HG03095 (cell line): ENCODE data around the gene ZNF24.

Source experiments
- ATAC-seq: cut with Tn5 transposase; IDR thresholded peaks from one replicate; pipeline ENCODE4 v1.9.1; 2021; ENCODE audit warnings: moderate library complexity; ENCODE audit not compliant: unreplicated experiment

Gene ZNF24

DNA sequence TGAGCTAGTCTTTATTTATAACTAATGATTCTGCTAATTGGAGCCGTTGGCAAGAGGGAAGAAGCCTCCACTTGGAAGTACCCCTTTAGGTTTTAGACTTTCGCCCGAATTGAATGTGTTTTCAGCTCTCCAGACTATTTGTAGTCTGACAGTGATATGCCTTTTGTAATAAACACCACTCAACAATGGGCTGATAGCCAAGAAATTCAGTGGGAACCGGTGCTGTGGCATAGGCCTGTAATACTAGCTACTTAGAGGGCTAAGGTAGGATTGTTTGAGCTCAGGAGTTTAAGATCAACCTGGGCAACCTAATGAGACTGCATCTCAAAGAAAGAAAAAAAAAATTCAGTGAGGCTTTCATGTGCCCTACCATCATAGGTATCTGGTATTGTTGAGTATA, 40.6 kb downstream of the ZNF24 start:
- ATAC-seq: no peak

DNA sequence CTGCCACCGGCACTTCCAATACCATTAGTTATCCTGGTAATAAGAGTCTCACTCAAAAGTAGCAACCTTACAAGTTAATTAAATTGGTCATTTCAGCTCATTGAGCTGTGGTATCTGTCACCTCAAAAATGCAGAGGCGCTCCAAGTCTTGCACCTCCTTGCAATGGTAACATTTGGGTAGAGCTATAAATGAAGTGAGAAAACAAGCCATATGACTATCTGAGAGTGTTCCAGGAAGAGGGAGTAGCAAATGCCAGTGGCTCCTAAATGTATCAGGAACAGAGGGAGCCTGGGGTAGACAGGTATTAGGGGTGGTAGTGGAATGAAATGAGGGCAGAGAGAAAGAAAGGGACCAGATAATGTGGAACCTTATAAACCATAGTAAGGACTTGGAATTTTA, 48.2 kb downstream of the ZNF24 start:
- ATAC-seq: no peak

DNA sequence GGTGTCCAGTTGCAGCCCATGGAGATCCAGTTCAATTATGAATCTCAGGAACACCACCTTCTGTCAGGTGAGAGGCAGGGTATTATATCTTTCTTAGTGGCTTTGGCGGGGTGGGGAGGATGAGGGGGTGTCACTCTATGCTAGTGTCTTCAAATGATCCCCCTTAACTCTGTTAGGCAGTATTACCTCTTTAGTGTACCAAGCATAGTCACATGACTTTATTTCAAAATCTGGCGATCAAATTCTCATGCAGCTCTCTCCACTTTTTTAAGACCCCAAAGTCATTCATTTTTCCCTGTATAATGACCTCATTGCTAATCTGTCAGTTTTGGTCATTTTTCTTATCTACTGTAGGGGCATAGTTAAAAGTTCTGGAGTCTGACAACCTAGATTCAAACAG, 53.1 kb downstream of the ZNF24 start:
- ATAC-seq: no peak

DNA sequence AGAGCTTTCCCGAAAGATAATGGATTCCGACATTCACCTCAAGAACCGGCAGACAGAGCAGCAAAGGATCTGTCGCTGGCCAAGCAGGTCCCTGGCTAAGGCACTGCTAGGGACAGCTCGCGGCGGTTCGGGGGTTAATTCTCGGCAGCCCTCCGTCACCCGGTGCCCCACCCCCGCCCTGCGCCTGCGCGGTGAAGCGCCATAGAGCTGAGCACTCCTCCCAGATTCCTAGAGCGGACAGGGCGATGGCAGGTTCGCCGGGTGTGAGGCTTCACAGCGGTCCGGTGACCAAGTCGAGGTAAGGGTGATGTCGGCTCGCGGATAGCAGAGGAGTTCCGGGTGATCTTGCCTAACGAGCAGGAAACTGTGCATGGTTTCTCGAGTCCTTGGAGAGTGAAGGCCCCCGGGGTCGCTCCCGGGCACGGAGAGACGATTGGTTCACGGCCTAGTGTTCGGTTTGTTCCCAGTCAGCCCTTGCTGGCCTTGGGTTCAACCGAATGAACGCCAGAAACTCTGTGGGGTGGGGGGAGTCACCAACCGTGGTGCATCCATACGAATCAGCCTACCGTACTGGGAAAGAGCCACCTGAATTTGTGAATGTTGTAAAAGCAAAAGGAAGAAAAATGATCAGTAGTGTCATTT, 54.0 kb downstream of the ZNF24 start, which contains the start of gene ZSCAN30:
TSS of gene ZSCAN30 (minus strand) at position 136 of the 642 bp plus-strand sequence. CDS start 25,877 bp downstream, outside the sequence.
- peak; percentile 86 for ATAC-seq

GRCh38 chr18:35289727-35290093, 54.5 kb downstream of the ZNF24 start:
- peak; percentile 34 for ATAC-seq

- ATAC-seq: no peak
Measured at GRCh38 chr18:35289293-35289692, 54.9 kb downstream of the ZNF24 start.

GRCh38 chr18:35284841-35285240, 59.4 kb downstream of the ZNF24 start:
- ATAC-seq: no peak

GRCh38 chr18:35283923-35284794, 60.1 kb downstream of the ZNF24 start:
- no peak for ATAC-seq

DNA sequence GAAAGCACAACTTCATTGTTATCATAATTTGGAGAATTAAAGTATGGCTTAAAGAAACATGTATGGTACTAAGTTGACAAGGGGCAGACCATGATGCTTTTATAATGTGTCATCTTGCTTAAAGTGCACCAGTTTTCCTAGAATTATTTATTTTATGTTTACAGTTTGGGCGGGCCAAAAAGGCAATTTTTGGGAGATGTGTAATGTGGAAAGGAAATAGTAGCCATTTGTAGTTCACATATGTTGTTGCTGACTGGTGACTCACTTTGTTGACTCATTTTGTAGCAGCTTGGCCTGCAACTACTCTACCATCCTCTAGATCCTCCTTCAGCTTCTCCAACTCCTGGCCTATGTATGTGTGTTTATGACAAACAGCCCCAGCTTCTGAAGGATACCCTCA, 61.9 kb downstream of the ZNF24 start:
- no peak for ATAC-seq
